GM19328 (cell line): ENCODE results near the gene DRAP1.

Source experiments
- ATAC-seq: cut with Tn5 transposase; IDR thresholded peaks from one replicate; pipeline ENCODE4 v1.9.1; 2021; ENCODE audit warnings: mild to moderate bottlenecking, moderate library complexity; ENCODE audit not compliant: unreplicated experiment

DRAP1 gene

DNA sequence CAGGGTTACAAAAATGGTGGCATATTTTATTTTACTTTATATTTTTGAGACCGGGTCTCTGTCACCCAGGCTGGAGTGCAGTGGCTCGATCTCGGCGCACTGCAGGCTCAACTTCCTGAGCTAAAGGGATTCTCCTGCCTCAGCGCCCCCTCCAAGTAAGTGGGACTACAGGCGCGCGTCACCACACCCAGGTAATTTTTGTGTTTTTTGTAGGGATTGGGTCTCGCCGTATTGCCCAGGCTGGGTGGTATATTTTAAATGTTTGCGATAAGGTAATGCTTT, 18.4 kb upstream of the DRAP1 start:
- ATAC-seq, result no peak

DNA sequence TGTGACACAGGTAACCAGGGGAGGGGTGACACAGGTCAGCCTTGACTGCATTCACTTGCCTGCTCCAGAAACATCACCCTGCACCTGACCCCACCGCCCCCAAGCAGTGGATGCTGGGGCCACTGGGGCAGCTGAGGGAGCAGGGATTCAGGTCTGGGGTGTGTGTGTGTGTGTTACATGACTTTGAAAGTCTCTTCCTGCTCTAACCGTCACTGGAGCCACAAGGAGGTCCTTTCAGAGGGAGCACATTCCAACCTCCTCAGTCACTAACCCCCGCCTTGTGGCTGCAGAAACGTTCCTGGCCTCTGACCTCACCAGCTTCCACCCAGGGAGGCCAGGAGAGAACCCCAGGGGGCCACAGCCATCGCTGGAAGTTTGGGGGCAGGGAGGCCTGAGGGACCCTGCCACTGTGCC, 16.2 kb upstream of the DRAP1 start:
- no peak for ATAC-seq

GRCh38 chr11:65903715-65904114, 15.5 kb upstream of the DRAP1 start:
- no peak for ATAC-seq

DNA sequence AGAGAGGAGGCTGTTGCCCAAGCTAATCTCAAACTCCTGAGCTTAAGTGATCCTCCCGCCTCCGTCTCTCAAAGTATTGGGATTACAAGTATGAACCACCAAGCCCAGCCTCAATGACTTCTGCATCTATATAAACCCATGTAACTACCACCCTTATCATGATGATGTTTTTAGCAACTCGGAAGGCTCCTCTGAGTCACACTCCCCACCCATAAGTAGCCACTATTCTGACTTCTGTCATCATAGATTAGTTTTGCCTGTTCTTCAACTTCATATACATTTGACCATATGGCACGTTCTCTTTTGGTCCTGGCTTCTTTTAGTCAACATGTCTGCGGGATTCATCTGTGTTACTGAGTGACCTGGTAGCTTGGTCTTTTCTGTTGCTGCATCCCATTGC, 12.6 kb upstream of the DRAP1 start:
- no peak for ATAC-seq

GRCh38 chr11:65907878-65908277, 11.3 kb upstream of the DRAP1 start:
- no peak for ATAC-seq

DNA sequence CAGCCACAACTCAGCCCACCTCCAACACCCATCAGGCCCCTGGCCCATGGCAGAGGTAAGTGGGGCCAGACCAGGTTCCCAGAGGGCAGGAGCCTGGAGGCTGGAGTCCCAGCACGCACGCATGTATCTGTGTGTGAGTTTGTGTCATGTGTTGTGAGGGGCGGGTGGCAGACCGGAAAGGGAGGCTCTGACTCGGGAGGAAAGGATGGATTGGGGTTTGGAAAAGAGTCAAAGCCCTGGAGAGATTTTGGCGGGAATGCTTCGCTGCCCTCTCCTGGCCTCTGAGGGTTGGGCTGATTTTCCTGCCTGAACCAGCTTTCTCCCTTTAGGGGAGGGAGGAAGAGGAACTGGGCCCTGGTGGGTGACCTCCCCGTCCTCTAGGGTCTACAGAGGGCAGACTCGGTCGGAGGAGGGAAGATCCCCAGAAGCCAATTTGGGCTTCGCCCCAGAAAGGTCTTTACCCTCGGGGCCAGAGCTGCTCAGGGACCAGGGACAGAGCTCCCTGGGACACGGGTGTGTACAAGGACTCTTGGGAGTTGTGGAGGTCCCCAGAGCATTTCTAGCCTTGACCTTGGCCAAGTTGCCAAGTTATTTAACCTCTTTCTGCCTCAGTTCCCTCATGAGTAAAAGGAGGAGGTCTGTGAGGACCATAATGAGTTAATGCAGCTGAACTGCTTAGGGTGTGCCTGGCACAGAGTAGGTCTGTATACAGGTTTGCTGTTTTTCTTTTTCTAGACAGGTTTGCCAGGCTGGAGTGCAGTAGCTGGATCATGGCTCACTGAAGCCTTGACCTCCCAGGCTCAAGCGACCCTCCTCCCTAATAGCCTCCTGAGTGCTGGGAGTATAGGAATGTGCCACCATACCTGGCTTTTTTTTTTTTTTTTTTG, 7.3 kb upstream of the DRAP1 start:
- ATAC-seq, result no peak

- no peak for ATAC-seq
Observed at GRCh38 chr11:65912845-65913244, 6.4 kb upstream of the DRAP1 start.

DNA sequence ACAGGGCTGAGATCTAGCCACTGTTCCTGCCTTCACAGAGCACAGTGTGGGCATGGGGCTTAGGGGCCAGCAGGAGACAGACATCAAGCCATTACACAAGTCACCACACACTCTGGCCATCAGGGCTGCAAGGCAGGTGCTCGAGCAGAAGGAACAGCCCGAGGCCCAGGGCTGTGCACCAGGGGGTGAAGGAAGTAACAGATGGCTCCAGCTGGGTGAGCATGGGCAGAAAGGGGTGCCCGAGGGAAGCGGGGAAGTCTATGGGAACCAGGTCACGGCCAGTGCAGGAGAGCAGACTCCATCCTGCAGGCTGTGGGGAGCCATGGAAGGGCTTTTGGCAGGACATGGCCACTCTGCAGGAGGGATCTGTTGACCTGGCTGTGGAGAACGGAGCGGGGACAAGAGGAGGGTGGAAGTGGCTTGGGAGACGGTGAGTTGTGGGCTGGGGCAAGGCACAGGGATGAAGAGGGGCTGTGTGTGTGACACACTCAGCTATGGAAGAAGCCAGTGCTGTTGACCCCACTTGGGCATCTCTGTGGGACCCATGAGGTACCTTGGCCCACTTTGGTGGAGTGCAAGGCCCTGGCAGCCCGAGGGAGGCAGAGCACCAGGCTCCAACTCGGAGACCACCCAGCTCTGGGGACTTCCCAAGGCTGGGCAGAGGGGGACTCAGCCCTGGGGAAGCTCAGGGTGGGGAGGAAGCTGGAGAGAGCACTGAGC, 4.0 kb upstream of the DRAP1 start:
- ATAC-seq, result no peak

- ATAC-seq, result no peak
Observed at GRCh38 chr11:65915821-65916251, 3.4 kb upstream of the DRAP1 start.

DNA sequence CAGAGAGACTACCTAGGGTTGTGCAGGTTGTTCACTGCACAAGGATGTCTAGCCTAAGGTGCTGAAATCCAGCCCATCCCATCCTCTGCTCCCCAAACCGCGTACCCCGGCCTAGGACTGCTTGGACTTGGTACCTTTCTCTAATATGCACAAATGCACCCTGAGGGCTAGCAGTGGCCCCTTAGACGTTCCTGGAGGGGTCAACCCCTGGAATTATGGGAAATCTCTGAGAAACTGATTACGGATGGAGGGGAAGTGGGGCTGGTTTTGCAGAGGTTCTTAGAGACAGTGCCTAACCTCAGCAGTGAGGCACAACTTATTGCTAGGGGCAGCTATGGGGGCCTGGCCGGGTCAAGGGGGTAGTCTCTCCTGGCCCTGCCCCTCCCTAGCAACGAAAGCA, 2.8 kb upstream of the DRAP1 start:
- ATAC-seq, result no peak

GRCh38 chr11:65917077-65917433, 2.2 kb upstream of the DRAP1 start:
- no peak for ATAC-seq

DNA sequence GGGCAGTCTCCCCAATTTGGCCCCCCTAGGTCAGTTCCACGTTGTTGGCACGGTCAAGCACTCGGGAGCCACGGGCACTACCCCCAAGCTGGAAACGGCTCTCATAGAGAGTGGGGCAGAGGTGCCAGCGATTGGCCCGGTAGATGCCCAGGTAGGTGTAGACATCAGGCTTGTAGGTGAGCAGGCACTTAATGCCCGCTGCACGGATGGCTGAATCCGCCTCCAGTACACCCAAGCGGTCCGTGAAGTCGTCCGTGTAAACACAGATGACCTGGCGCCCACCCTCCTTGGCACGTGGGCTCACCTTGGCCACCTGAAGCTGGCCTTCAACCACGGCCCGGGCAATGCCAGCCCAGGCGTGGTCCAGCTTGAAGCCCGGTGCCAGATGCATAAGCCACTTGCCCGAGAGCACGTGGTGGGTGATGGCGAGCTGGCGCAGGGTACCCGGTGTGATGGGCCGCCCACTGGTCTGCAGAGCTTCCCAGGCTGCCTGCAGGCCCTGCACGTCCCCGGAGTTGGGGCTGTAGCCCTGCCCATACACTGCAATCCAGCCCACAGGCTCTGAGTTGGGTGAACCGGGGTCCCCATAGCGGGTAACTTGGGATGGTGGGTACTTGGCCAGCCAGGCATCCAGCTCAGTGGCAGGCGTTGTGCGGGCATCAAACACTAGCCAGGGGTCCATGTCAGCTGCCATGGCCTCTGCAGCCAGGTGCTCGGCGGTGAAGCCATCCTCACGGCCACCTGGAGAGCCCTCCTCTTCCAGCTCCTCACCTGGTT, 1.6 kb upstream of the DRAP1 start:
- no peak for ATAC-seq

DNA sequence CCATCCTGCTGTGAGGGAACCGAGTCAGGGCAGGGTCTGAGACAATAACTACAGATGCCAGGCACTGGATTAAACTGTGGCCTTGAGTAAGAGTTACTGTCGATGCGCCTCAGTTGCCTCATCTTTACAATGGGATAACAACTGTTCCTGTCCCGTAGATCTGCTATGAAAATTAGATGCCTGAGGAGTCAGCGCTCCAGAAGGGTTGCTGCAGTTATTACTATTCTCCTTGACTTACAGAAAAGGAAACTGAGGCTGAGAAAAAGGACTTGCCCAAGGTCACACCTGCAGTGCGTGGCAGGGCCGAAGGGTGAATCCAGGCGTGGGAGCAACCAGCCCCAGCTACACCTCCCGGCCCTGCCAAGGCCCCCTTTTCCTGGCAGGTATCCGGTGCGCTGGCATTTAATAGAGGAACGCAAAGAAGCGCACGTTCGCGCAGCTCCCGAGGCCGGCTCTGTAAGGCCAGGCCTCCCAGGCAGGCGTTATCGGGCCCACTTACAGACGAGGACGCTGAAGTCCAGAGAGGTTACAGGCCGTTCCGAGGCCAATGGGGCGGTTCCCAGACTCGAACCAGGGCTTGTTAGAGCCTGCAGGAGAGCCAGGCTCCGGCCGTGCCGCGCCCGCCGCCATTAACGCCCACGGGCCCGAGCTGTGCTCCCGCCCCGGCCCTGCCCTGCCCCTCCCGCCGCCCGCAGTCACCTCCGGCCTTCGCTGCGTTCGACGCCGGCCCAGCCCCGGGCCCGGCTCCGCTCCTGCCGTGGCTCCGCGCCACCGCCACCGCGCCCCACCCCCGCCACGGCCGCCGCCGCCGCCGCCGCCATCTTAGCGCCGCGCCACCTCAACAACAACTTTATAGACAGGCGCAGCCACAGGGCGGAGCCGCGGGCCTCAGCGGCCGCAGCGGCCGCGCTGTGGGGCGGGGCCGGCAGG, 750 bp upstream of the DRAP1 start, which contains the start of gene C11orf68:
TSS of gene C11orf68 (minus strand) at position 852 of the 930 bp plus-strand sequence. CDS start at position 821, 31 bp downstream.
- peak; percentile 43 for ATAC-seq

GRCh38 chr11:65919573-65920371, 546 bp downstream of the DRAP1 start:
- ATAC-seq, result peak; percentile 34

DNA sequence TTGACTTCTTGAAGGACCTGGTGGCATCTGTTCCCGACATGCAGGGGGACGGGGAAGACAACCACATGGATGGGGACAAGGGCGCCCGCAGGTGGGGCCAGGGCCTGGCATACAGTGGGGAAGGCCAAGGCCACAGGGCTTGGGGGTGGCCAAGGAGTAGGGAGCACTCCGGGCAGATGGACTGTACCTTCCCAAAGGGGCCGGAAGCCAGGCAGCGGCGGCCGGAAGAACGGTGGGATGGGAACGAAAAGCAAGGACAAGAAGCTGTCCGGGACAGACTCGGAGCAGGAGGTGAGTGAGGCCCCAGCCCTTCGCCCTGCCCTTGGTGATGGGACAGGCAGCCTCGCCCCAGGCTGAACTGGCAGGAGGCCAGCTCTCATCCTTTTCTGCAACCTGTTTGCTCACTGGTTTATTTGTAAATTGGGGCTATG, 1.2 kb downstream of the DRAP1 start:
- ATAC-seq, result no peak

DNA sequence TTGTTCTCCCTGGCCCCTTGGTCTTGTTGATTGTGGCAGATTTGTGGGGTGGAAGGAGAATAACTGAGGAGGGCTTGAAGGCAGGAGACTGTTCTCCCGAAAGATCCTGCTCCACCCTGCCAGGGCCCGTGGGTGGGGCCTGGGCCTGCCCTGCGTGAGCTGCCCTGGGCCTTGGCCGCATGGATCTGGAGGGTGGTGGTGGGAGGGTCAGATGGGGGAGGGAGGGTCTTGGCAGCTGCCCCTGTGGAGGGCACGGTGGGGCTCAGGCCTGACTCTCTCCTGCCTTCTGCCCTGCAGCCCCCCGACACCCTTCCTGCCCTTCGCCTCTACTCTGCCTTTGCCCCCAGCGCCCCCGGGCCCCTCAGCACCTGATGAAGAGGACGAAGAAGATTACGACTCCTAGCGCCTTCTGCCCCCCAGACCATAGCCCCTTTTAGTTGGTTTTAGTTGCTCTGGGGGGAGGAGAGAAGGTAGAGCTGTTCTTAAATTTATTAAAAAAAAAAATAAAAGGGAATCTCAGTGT, 1.9 kb downstream of the DRAP1 start:
- no peak for ATAC-seq

GRCh38 chr11:65921876-65922275, 2.6 kb downstream of the DRAP1 start:
- ATAC-seq, result no peak

DNA sequence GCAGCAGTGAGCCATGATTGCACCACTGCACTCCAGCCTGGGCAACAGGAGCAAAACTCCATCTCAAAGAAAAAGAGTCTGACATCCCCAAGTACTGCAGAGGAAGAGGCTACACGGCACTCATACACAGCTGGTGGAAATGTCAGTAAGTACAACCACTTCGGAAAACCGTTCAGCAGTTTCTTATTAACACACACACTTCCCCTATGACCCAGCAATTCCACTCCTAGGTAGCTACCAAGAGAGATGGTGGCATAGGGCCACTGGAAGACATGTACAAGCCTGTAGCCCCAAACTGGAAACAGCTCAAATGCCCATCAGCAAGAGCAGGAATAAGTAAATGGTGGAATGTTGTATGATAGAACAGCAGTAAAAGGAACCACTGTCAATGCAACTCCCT, 3.3 kb downstream of the DRAP1 start:
- no peak for ATAC-seq

GRCh38 chr11:65925397-65925796, 6.2 kb downstream of the DRAP1 start:
- ATAC-seq, result no peak
